ENCODE data around the gene SPART. TPM values are rescaled to one million over a fixed set of nuclear protein-coding genes. Genes with fewer than 3 reads are reported as not detected.

The SPART gene
- polyA plus RNA-seq, 1 donor from 2014 or later: 52.4 TPM

DNA sequence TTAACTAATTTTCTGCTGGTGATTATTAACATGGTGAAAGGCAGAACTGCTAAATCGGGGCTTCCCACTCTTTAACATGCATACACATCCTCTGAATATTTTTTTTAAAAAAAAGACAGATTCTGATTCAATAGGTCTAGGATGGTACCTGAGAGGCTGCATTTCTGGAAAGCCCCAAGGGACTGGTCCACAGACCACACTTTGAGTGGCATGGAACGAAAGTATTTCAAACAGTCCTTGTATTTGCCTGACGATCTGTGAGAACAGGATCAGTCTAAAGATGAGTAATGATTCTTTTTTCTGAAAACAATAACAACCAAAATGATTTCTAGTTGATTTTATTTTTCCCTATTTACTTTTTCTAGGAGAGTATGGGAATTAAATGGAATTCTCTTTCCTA, 16.7 kb upstream of the SPART start:
- no peaks in the 10 kb centered on the region for H4K20me1 ChIP-seq (ENCODE audit: insufficient read depth)
- no peaks in the 10 kb centered on the region for H3K9me3 ChIP-seq (ENCODE audit: low read length)
- no peaks in the 10 kb centered on the region for H3K36me3 ChIP-seq (ENCODE audit: insufficient read depth, low read length)
- no peaks in the 10 kb centered on the region for H3K79me2 ChIP-seq (replicated peaks; ENCODE audit: insufficient read depth, low read length)
- no peaks in the 10 kb centered on the region for H3F3A ChIP-seq (ENCODE audit: insufficient read depth, low read length, poor library complexity, severe bottlenecking)
- no peaks in the 10 kb centered on the region for H3K27me3 ChIP-seq (ENCODE audit: insufficient read depth, low read depth, low read length)
- no peaks in the 10 kb centered on the region for H3K9me2 ChIP-seq (ENCODE audit: insufficient read depth, low read length)
- no peak overlapping the region for H3K4me3 ChIP-seq (ENCODE audit: low read length)
- no peak overlapping the region for H3K27ac ChIP-seq (ENCODE audit: low read length)
- H3K9ac ChIP-seq (ENCODE audit: low read length): no peak overlapping the region
- TF ChIP-seq EZH2 (IDR thresholded peaks at IDR 0.05; ENCODE audit: borderline replicate concordance, insufficient read depth, low read length, poor library complexity, severe bottlenecking) (no peak), POLR2AphosphoS5 (IDR thresholded peaks at IDR 0.05) (no peak), SMC3 (conservative IDR thresholded peaks at IDR 0.05; ENCODE audit: poor library complexity) (no peak), MXI1 (conservative IDR thresholded peaks at IDR 0.05; ENCODE audit: poor library complexity, severe bottlenecking) (no peak), RAD21 (conservative IDR thresholded peaks at IDR 0.05) (no peak), TAF1 (IDR thresholded peaks at IDR 0.05; ENCODE audit: low read depth) (no peak)
- TF ChIP-seq, protein P1, sequence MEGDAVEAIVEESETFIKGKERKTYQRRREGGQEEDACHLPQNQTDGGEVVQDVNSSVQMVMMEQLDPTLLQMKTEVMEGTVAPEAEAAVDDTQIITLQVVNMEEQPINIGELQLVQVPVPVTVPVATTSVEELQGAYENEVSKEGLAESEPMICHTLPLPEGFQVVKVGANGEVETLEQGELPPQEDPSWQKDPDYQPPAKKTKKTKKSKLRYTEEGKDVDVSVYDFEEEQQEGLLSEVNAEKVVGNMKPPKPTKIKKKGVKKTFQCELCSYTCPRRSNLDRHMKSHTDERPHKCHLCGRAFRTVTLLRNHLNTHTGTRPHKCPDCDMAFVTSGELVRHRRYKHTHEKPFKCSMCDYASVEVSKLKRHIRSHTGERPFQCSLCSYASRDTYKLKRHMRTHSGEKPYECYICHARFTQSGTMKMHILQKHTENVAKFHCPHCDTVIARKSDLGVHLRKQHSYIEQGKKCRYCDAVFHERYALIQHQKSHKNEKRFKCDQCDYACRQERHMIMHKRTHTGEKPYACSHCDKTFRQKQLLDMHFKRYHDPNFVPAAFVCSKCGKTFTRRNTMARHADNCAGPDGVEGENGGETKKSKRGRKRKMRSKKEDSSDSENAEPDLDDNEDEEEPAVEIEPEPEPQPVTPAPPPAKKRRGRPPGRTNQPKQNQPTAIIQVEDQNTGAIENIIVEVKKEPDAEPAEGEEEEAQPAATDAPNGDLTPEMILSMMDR (IDR thresholded peaks at IDR 0.05; ENCODE audit: poor library complexity, severe bottlenecking): no peak
- TF ChIP-seq, protein P2, sequence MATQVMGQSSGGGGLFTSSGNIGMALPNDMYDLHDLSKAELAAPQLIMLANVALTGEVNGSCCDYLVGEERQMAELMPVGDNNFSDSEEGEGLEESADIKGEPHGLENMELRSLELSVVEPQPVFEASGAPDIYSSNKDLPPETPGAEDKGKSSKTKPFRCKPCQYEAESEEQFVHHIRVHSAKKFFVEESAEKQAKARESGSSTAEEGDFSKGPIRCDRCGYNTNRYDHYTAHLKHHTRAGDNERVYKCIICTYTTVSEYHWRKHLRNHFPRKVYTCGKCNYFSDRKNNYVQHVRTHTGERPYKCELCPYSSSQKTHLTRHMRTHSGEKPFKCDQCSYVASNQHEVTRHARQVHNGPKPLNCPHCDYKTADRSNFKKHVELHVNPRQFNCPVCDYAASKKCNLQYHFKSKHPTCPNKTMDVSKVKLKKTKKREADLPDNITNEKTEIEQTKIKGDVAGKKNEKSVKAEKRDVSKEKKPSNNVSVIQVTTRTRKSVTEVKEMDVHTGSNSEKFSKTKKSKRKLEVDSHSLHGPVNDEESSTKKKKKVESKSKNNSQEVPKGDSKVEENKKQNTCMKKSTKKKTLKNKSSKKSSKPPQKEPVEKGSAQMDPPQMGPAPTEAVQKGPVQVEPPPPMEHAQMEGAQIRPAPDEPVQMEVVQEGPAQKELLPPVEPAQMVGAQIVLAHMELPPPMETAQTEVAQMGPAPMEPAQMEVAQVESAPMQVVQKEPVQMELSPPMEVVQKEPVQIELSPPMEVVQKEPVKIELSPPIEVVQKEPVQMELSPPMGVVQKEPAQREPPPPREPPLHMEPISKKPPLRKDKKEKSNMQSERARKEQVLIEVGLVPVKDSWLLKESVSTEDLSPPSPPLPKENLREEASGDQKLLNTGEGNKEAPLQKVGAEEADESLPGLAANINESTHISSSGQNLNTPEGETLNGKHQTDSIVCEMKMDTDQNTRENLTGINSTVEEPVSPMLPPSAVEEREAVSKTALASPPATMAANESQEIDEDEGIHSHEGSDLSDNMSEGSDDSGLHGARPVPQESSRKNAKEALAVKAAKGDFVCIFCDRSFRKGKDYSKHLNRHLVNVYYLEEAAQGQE (IDR thresholded peaks at IDR 0.05; ENCODE audit: borderline replicate concordance): no peak
- H3K4me2 ChIP-seq (ENCODE audit: low read length): no peak overlapping the region
- no peak overlapping the region for H2AFZ ChIP-seq (ENCODE audit: low read depth, low read length)

DNA sequence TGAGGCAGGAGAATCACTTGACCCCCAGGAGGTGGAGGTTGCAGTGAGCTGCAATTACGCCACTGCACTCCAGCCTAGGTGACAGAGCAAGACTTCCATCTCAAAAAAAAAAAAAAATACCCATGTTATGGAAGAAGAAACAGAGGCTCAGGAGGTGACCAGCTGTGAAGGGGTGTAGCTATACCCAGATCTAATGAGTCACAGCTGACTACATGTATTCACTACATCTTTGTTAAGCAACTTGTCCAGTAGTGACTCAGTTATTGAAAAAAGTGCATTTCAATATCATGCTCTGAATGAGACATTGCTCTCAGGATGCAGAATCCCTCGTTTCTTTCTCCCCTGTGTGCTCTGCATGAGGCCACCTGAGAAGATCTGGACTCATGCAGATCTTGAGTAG, 16.1 kb upstream of the SPART start:
- no peak overlapping the region for H3K9ac ChIP-seq (ENCODE audit: low read length)
- H3K4me3 ChIP-seq (ENCODE audit: low read length): no peak overlapping the region
- no peaks in the 10 kb centered on the region for H3K79me2 ChIP-seq (replicated peaks; ENCODE audit: insufficient read depth, low read length)
- H3K27ac ChIP-seq (ENCODE audit: low read length): no peak overlapping the region
- H3K27me3 ChIP-seq (ENCODE audit: insufficient read depth, low read depth, low read length): no peaks in the 10 kb centered on the region
- no peaks in the 10 kb centered on the region for H3K9me3 ChIP-seq (ENCODE audit: low read length)
- TF ChIP-seq TAF1 (IDR thresholded peaks at IDR 0.05; ENCODE audit: low read depth): no peak
- no peak for TF ChIP-seq RAD21 (conservative IDR thresholded peaks at IDR 0.05)
- no peak for TF ChIP-seq SMC3 (conservative IDR thresholded peaks at IDR 0.05; ENCODE audit: poor library complexity)
- TF ChIP-seq EZH2 (IDR thresholded peaks at IDR 0.05; ENCODE audit: borderline replicate concordance, insufficient read depth, low read length, poor library complexity, severe bottlenecking): no peak
- TF ChIP-seq, protein P1 (IDR thresholded peaks at IDR 0.05; ENCODE audit: poor library complexity, severe bottlenecking): no peak
- TF ChIP-seq EP300 (conservative IDR thresholded peaks at IDR 0.05; ENCODE audit: poor library complexity, severe bottlenecking): no peak
- TF ChIP-seq POLR2AphosphoS5 (IDR thresholded peaks at IDR 0.05): no peak
- TF ChIP-seq, protein P2 (IDR thresholded peaks at IDR 0.05; ENCODE audit: borderline replicate concordance): no peak
- no peak for TF ChIP-seq MXI1 (conservative IDR thresholded peaks at IDR 0.05; ENCODE audit: poor library complexity, severe bottlenecking)
- H3K9me2 ChIP-seq (ENCODE audit: insufficient read depth, low read length): no peaks in the 10 kb centered on the region
- H3F3A ChIP-seq (ENCODE audit: insufficient read depth, low read length, poor library complexity, severe bottlenecking): no peaks in the 10 kb centered on the region
- H3K36me3 ChIP-seq (ENCODE audit: insufficient read depth, low read length): no peaks in the 10 kb centered on the region
- H3K4me2 ChIP-seq (ENCODE audit: low read length): no peak overlapping the region
- H2AFZ ChIP-seq (ENCODE audit: low read depth, low read length): no peak overlapping the region
- H4K20me1 ChIP-seq (ENCODE audit: insufficient read depth): no peaks in the 10 kb centered on the region

Data from neural cell (in vitro differentiated cells).